Measurements from ENCODE around the gene TXNDC12.
"Not testable (repeated sequence)": the region's sequence is repeated elsewhere in the genome, so short reads cannot be mapped to it uniquely, and the experiment has no call there.

TXNDC12 gene

GRCh38 chr1:52034050-52034384 is 21.0 kb downstream of the TXNDC12 start:
- POLR2A ChIA-PET (ENCODE audit: low non-redundant PET), result no interaction called here
- TF ChIP-seq CTCF (conservative IDR thresholded peaks at IDR 0.05; ENCODE audit: low read depth), result no peak
- CTCF ChIA-PET, result interaction anchor here (0.6 kb wide), 1 partner anchor 145 kb away, joined by 3 read pairs; no protein-coding TSS in a partner anchor
- H3K27ac ChIP-seq, result no peak overlapping the region; the same call in 1 of the 2 replicates
- DNase-seq (ENCODE audit: low spot score), result no peak

- DNase-seq (ENCODE audit: low spot score), result peak; percentile 75
- POLR2A ChIA-PET (ENCODE audit: low non-redundant PET), result no interaction called here
- no peak for TF ChIP-seq CTCF (conservative IDR thresholded peaks at IDR 0.05; ENCODE audit: low read depth)
- CTCF ChIA-PET, result interaction anchor here (0.6 kb wide), 1 partner anchor 144 kb away, joined by 3 read pairs; no protein-coding TSS in a partner anchor
- H3K27ac ChIP-seq, result peak within 1 kb of the TSS; percentile 83
These were observed 21.6 kb downstream of the TXNDC12 start, which contains the start of gene KTI12 for GRCh38 chr1:52033190-52034049. KTI12 (minus strand) TSS chr1:52033810; CDS start chr1:52033761, 49 bp downstream.

GRCh38 chr1:52032785-52033131 is 22.2 kb downstream of the TXNDC12 start:
- peak overlapping the region; percentile 83 for H3K27ac ChIP-seq
- no peak for TF ChIP-seq CTCF (conservative IDR thresholded peaks at IDR 0.05; ENCODE audit: low read depth)
- no peak for DNase-seq (ENCODE audit: low spot score)
- POLR2A ChIA-PET (ENCODE audit: low non-redundant PET), result no interaction called here
- CTCF ChIA-PET, result no interaction called here

GRCh38 chr1:52032124-52032784 is 22.7 kb downstream of the TXNDC12 start:
- DNase-seq (ENCODE audit: low spot score), result no peak
- TF ChIP-seq CTCF (conservative IDR thresholded peaks at IDR 0.05; ENCODE audit: low read depth), result no peak
- ChIA-PET CTCF (no interaction called here), POLR2A (ENCODE audit: low non-redundant PET) (no interaction called here)
- peak overlapping the region; percentile 83 for H3K27ac ChIP-seq

- DNase-seq (ENCODE audit: low spot score); POLR2A ChIA-PET (ENCODE audit: low non-redundant PET); H3K27ac ChIP-seq: not testable (repeated sequence)
- CTCF ChIA-PET, result interaction anchor here (0.6 kb wide), 1 partner anchor 211 kb away, joined by 3 read pairs; no protein-coding TSS in a partner anchor
These were observed 26.2 kb downstream of the TXNDC12 start for GRCh38 chr1:52028839-52029238.

- DNase-seq (ENCODE audit: low spot score), result no peak
- CTCF ChIA-PET, result no interaction called here
- TF ChIP-seq CTCF (conservative IDR thresholded peaks at IDR 0.05; ENCODE audit: low read depth), result no peak
- no peak overlapping the region for H3K27ac ChIP-seq
- POLR2A ChIA-PET (ENCODE audit: low non-redundant PET), result no interaction called here
These were observed 26.7 kb downstream of the TXNDC12 start for GRCh38 chr1:52028328-52028727.

GRCh38 chr1:52026278-52026677 is 28.7 kb downstream of the TXNDC12 start:
- DNase-seq (ENCODE audit: low spot score), result no peak
- POLR2A ChIA-PET (ENCODE audit: low non-redundant PET), result no interaction called here
- TF ChIP-seq CTCF (conservative IDR thresholded peaks at IDR 0.05; ENCODE audit: low read depth), result no peak
- CTCF ChIA-PET, result no interaction called here
- no peak overlapping the region for H3K27ac ChIP-seq
